ENCODE results near the gene TCHP.
"Not testable (repeated sequence)": the region's sequence is repeated elsewhere in the genome, so short reads cannot be mapped to it uniquely, and the experiment has no call there.

Gene TCHP

DNA sequence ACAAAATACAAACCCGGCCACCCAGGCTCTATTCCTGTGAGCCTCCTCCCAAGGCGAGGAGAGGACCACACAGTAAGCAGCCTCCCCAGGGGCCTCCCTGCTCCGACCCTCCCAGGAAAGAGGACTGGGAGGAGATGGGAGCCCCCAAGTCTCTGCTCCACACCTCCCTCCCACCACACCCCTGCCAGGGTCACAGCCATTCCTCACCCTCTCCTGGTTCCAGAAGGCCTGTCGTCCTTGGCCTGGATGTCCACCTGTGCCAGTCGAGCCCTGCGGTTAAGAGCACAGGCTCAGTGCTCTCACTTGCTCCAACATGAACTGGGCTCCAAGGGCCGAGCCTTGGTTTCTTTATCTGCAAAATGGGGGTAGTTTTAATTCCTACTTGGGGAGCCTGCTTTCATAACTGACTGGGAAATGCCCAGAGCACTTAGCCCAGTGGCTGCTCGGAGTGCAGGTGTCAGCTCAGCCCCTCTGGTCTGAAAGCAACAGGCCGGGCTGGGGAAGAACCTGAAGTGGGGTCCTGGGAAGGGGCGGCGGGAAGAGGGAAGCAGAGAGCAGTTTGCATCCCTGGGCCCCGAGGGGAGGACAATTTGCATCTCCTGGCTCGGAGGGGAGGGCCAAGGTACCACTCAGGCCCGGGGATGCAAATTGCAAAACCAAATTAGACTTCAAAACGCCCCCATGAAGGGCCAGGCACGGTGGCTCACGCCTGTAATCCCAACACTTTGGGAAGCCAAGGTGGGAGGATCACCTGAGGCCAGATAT is 23.6 kb downstream of the TCHP start:
- no peaks in the 10 kb centered on the region for H3K9me3 ChIP-seq (ENCODE audit: control insufficient read depth, low read length)
- WGBS, 2 experiments: 88 to 89% methylated on average over 17 of the region's 17 CpGs
- no peak overlapping the region for H3K4me3 ChIP-seq (ENCODE audit: insufficient read depth, low read depth, low read length)
- H3K36me3 ChIP-seq (ENCODE audit: control insufficient read depth, insufficient read depth, low read length): no peaks in the 10 kb centered on the region
- no peak overlapping the region for H3K27ac ChIP-seq (ENCODE audit: insufficient read depth, low read depth, low read length, poor library complexity, severe bottlenecking)
- H3K4me1 ChIP-seq (ENCODE audit: control insufficient read depth, insufficient read depth, low read length): no peaks in the 10 kb centered on the region
- H3K27me3 ChIP-seq (ENCODE audit: control insufficient read depth, insufficient read depth, low read length, poor library complexity, severe bottlenecking): no peaks in the 10 kb centered on the region

DNA sequence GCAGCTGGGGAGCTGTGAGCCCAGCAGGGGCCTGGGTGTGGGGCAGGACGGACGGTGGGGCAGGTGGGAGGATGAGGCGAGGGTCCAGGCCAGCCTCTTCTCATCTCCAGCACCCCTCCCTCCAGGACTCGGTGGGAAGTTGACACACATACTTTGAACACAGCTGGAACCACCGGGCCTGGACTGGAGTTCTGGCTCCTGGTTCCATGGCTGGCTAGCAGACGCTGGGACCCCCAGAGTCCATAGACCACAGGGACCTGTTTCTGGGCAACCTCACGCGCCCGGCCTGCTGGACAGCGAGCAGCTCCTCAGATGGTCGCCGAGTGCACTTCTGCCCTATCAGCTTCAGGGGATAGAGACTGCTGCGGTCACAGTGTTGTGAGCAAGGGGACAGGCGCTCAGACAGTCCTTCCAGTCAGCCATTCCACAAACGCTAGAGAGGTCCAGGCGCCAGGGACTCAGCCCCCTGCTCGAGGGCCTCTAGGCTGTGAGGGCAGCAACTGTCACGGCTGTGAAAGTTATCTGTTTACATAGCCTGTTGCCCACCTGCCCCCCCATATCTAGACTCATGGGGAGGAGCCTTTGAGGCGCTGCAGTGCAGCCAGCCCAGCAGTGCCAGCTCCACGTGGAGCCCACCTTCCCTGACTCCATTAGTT is 25.2 kb downstream of the TCHP start:
- no peaks in the 10 kb centered on the region for H3K9me3 ChIP-seq (ENCODE audit: control insufficient read depth, low read length)
- H3K4me3 ChIP-seq (ENCODE audit: insufficient read depth, low read depth, low read length): no peak overlapping the region
- no peaks in the 10 kb centered on the region for H3K36me3 ChIP-seq (ENCODE audit: control insufficient read depth, insufficient read depth, low read length)
- 83 to 87% methylated on average over 20 of the region's 20 CpGs for WGBS, 2 experiments
- no peak overlapping the region for H3K27ac ChIP-seq (ENCODE audit: insufficient read depth, low read depth, low read length, poor library complexity, severe bottlenecking)
- H3K27me3 ChIP-seq (ENCODE audit: control insufficient read depth, insufficient read depth, low read length, poor library complexity, severe bottlenecking): no peaks in the 10 kb centered on the region
- H3K4me1 ChIP-seq (ENCODE audit: control insufficient read depth, insufficient read depth, low read length): no peaks in the 10 kb centered on the region

DNA sequence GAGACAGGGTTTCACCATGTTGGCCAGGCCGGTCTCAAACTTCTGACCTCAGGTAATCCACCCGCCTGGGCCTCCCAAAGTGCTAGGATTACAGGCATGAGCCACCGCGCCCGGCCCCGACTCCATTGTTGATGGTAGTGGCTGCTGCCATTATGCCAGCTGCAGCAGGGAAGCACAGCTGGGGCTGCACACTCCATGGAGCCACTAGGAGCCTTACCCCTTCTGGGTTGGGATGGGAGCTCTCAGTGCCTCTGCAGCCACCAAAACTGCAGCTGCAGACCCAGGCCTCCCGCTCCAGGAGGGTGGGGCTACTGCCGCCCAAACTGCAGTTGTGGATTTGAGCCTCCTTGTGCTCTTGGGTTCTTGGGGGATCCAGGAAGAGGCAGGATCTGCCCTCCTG is 25.9 kb downstream of the TCHP start:
- WGBS, 2 experiments: 85 to 87% methylated on average over 8 of the region's 8 CpGs
- no peaks in the 10 kb centered on the region for H3K27me3 ChIP-seq (ENCODE audit: control insufficient read depth, insufficient read depth, low read length, poor library complexity, severe bottlenecking)
- no peaks in the 10 kb centered on the region for H3K36me3 ChIP-seq (ENCODE audit: control insufficient read depth, insufficient read depth, low read length)
- H3K9me3 ChIP-seq (ENCODE audit: control insufficient read depth, low read length): no peaks in the 10 kb centered on the region
- H3K4me3 ChIP-seq (ENCODE audit: insufficient read depth, low read depth, low read length): no peak overlapping the region
- no peaks in the 10 kb centered on the region for H3K4me1 ChIP-seq (ENCODE audit: control insufficient read depth, insufficient read depth, low read length)
- no peak overlapping the region for H3K27ac ChIP-seq (ENCODE audit: insufficient read depth, low read depth, low read length, poor library complexity, severe bottlenecking)

DNA sequence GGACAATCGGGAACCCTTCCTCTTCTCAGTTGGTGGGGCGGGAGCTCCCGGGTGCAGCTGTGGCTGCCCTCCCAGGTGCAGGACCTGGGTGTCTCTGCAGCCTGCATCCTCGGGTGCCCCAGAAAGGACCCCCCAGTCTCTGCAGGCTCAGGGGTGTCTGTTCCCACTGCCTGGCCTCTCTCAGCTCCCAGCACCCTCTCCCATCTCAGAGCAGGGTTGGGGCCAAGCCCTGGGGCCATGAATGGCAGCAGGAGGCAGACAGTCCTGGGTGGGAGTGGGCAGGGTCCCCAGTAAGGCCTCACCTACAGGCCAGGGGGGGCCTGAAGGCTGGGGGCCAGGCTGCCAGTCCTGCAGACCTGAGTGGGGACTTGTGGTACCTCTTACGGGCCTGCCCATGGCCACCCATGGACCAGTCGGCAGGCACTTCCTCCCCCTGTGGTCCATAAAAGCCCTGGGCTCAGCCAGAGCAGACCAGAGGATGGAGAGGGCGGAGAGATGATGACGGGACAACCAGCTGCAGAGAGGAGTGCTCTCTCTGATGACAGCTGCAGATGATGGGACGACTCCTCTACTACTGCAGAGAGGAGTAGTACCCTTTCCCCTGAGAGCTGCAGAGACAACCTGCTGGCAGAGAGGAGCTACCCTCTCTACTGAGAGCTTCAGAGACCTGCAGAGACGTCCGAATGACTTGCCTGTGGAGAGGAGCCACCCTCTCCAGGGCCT is 26.6 kb downstream of the TCHP start:
- WGBS, 2 experiments: 91 to 92% methylated on average over 11 of the region's 11 CpGs
- Histone ChIP-seq H3K36me3 (ENCODE audit: control insufficient read depth, insufficient read depth, low read length) (no peaks in the 10 kb centered on the region), H3K4me1 (ENCODE audit: control insufficient read depth, insufficient read depth, low read length) (no peaks in the 10 kb centered on the region), H3K27ac (ENCODE audit: insufficient read depth, low read depth, low read length, poor library complexity, severe bottlenecking) (no peak overlapping the region), H3K9me3 (ENCODE audit: control insufficient read depth, low read length) (no peaks in the 10 kb centered on the region), H3K4me3 (ENCODE audit: insufficient read depth, low read depth, low read length) (no peak overlapping the region), H3K27me3 (ENCODE audit: control insufficient read depth, insufficient read depth, low read length, poor library complexity, severe bottlenecking) (no peaks in the 10 kb centered on the region)

DNA sequence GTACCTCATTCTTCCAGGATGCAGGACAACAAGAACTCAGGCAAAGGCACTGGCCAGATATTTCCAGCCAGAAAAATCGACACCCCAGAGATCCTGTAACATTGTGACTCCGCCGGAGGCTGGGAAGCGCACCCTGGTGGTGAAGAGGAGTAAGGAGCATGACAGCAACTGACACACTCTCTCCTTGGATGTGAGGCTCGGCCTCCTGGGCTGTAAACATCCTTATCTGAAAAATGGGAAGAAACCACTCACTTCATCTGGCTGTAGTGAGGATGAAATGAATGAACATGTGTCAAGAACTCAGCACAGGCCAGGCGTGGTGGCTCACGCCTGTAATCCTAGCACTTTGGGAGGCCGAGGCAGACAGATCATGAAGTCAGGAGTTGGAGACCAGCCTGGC is 27.5 kb downstream of the TCHP start:
- H3K4me3 ChIP-seq (ENCODE audit: insufficient read depth, low read depth, low read length): no peak overlapping the region
- H3K36me3 ChIP-seq (ENCODE audit: control insufficient read depth, insufficient read depth, low read length): no peaks in the 10 kb centered on the region
- WGBS, 2 experiments: 90 to 91% methylated on average over 8 of the region's 8 CpGs
- no peaks in the 10 kb centered on the region for H3K9me3 ChIP-seq (ENCODE audit: control insufficient read depth, low read length)
- H3K4me1 ChIP-seq (ENCODE audit: control insufficient read depth, insufficient read depth, low read length): no peaks in the 10 kb centered on the region
- H3K27ac ChIP-seq (ENCODE audit: insufficient read depth, low read depth, low read length, poor library complexity, severe bottlenecking): no peak overlapping the region
- no peaks in the 10 kb centered on the region for H3K27me3 ChIP-seq (ENCODE audit: control insufficient read depth, insufficient read depth, low read length, poor library complexity, severe bottlenecking)

DNA sequence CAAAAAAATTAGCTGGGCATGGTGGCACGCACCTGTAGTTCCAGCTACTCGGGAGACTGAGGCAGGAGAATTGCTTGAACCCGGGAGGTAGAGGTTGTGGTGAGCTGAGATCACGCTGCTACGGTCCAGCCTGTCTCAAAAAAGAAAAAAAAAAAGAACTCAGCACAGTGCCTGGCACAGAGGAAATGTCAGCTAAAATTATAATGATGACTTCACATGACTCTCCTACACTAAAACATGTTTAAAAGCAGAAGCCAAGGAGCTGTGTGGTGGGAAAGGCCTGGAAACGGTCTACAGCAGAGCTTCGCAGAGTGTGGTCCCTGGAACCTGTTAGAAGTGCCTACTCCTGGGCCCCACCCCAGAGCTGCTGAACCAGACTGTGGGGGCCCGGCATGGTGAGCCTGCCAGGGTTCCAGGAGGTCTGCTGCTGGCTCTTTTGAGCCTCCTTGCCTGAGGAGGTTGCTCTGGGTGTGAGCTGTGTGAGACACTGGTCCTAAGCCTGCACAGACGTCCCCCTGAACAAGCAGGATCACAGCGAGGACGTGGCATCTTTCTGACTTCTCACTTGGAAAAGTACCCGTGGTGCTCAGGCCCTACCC is 28.1 kb downstream of the TCHP start:
- Histone ChIP-seq H3K4me1 (ENCODE audit: control insufficient read depth, insufficient read depth, low read length) (no peaks in the 10 kb centered on the region), H3K27ac (ENCODE audit: insufficient read depth, low read depth, low read length, poor library complexity, severe bottlenecking) (no peak overlapping the region), H3K27me3 (ENCODE audit: control insufficient read depth, insufficient read depth, low read length, poor library complexity, severe bottlenecking) (no peaks in the 10 kb centered on the region), H3K4me3 (ENCODE audit: insufficient read depth, low read depth, low read length) (no peak overlapping the region), H3K9me3 (ENCODE audit: control insufficient read depth, low read length) (no peaks in the 10 kb centered on the region), H3K36me3 (ENCODE audit: control insufficient read depth, insufficient read depth, low read length) (no peaks in the 10 kb centered on the region)
- WGBS, 2 experiments: 93 to 94% methylated on average over 12 of the region's 12 CpGs

DNA sequence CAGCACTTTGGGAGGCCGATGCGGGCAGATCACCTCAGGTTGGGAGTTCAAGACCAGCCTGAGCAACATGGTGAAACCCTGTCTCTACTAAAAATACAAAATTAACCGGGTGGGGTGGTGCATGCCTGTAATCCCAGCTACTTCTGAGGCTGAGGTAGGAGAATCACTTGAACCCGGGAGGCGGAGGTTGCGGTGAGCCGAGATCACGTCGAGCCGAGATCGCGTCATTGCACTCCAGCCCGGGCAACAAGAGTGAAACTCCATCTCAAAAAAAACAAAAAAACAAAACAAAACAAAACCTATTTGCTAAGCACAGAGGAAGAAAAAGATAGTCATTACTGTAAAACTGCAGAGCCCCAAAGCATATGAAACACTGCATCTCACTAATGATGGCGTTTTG is 29.3 kb downstream of the TCHP start:
- WGBS, 2 experiments: 92 to 95% methylated on average over 14 of the region's 14 CpGs
- H3K4me3 ChIP-seq (ENCODE audit: insufficient read depth, low read depth, low read length); H3K36me3 ChIP-seq (ENCODE audit: control insufficient read depth, insufficient read depth, low read length); H3K27me3 ChIP-seq (ENCODE audit: control insufficient read depth, insufficient read depth, low read length, poor library complexity, severe bottlenecking); H3K4me1 ChIP-seq (ENCODE audit: control insufficient read depth, insufficient read depth, low read length); H3K9me3 ChIP-seq (ENCODE audit: control insufficient read depth, low read length); H3K27ac ChIP-seq (ENCODE audit: insufficient read depth, low read depth, low read length, poor library complexity, severe bottlenecking): not testable (repeated sequence)

DNA sequence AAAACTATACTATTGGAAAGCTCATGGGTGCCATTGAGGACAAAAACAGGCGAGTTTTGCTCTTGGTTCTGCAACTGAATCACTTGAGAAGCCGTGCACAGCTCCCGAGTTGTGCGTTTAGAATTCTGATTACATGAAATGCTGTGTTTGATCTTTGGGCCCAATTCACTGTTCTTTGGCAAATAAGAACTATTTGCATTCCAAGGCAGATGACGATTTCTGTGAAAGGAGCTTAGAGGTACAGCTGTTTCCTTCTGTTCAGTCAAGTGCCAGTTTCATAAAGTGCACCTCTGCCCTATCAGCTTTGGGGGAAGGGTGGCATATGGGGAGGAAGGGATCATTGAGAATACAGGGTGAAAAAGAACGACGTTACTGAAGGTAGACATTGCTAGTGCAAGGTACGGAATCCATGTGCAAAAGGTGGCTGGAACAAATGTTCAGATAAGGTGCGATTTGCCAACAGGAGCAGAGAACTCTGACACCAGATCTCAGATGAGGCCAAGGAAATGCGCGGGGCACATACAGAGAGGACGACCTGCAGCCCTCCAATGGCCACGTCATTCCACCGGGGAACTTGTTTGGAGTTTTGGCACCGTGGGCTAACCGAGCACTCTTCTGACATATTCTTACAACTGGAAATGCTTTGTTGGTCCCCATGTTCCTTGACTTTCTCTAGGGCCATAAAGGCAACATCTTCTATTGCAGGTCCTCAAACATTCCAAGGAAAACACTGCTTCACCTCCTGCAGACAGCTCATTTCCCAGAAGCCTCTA is 30.1 kb downstream of the TCHP start:
- 95% methylated on average over 16 of the region's 16 CpGs for WGBS, 2 experiments
- Histone ChIP-seq H3K4me1 (ENCODE audit: control insufficient read depth, insufficient read depth, low read length) (no peaks in the 10 kb centered on the region), H3K9me3 (ENCODE audit: control insufficient read depth, low read length) (no peaks in the 10 kb centered on the region), H3K27ac (ENCODE audit: insufficient read depth, low read depth, low read length, poor library complexity, severe bottlenecking) (no peak overlapping the region), H3K27me3 (ENCODE audit: control insufficient read depth, insufficient read depth, low read length, poor library complexity, severe bottlenecking) (no peaks in the 10 kb centered on the region), H3K36me3 (ENCODE audit: control insufficient read depth, insufficient read depth, low read length) (no peaks in the 10 kb centered on the region), H3K4me3 (ENCODE audit: insufficient read depth, low read depth, low read length) (no peak overlapping the region)

DNA sequence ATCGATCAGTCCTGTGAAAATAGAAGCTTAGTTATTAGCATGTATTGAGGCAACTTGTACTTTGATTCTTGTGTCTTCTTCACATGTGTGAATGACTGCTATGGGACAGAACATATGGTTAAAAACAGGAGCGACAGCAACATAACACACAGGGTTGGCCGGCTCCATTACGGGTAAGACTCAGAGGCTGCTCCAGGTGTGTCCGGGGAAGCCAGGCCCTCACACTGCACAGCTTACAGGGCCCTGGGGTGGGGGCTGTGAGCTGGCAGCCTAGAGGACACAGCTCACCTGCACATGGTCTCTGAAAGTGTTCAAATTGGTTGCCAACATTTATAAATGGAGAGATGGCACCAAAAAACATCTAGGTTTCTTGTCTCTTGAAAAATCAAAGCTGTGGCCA is 31.1 kb downstream of the TCHP start:
- Histone ChIP-seq H3K27me3 (ENCODE audit: control insufficient read depth, insufficient read depth, low read length, poor library complexity, severe bottlenecking) (no peaks in the 10 kb centered on the region), H3K4me1 (ENCODE audit: control insufficient read depth, insufficient read depth, low read length) (no peaks in the 10 kb centered on the region), H3K27ac (ENCODE audit: insufficient read depth, low read depth, low read length, poor library complexity, severe bottlenecking) (no peak overlapping the region), H3K9me3 (ENCODE audit: control insufficient read depth, low read length) (no peaks in the 10 kb centered on the region), H3K4me3 (ENCODE audit: insufficient read depth, low read depth, low read length) (no peak overlapping the region), H3K36me3 (ENCODE audit: control insufficient read depth, insufficient read depth, low read length) (no peaks in the 10 kb centered on the region)
- 94 to 95% methylated on average over 5 of the region's 5 CpGs for WGBS, 2 experiments

All from ectodermal cell (in vitro differentiated cells).